Smooth muscle cell (in vitro differentiated cells): ENCODE measurements around the gene COL23A1. TPM values are rescaled to one million over a fixed set of nuclear protein-coding genes. Genes with fewer than 3 reads are reported as not detected.

Source experiments
- DNase-seq: peaks from one replicate; lab custom pipeline; 2025; ENCODE audit not compliant: unreplicated experiment; lab: John Stamatoyannopoulos, UW
- H2AFZ ChIP-seq: fragments of 200-600 bp; sonication (generic); 2 replicates; pipeline ENCODE4 v1.6.0; 2016; ENCODE audit warnings: antibody characterized with exemption, low read depth, mild to moderate bottlenecking
- H3F3A ChIP-seq: fragments of 200-600 bp; sonication (generic); 2 replicates; pipeline ENCODE4 v1.6.0; 2017; ENCODE audit warnings: antibody characterized with exemption, low read depth
- H3K27ac ChIP-seq: fragments of 200-600 bp; sonication (generic); 2 replicates; pipeline ENCODE4 v1.5.1; 2016; ENCODE audit warnings: low read depth, mild to moderate bottlenecking
- H3K27me3 ChIP-seq: fragments of 200-600 bp; sonication (generic); 2 replicates; pipeline ENCODE4 v1.6.1; 2016; ENCODE audit warnings: low read depth, mild to moderate bottlenecking
- H3K36me3 ChIP-seq: fragments of 200-600 bp; sonication (generic); 2 replicates; pipeline ENCODE4 v1.5.1; 2016; ENCODE audit warnings: low read depth
- H3K4me1 ChIP-seq: fragments of 200-600 bp; sonication (generic); 2 replicates; pipeline ENCODE4 v1.5.1; 2016; ENCODE audit warnings: low read depth
- H3K4me2 ChIP-seq: fragments of 200-600 bp; sonication (generic); 2 replicates; pipeline ENCODE4 v1.6.0; 2016; ENCODE audit warnings: mild to moderate bottlenecking
- H3K4me3 ChIP-seq: fragments of 200-600 bp; sonication (generic); 2 replicates; pipeline ENCODE4 v1.5.1; 2016; ENCODE audit warnings: mild to moderate bottlenecking
- H3K79me2 ChIP-seq: fragments of 200-600 bp; sonication (generic); 2 replicates; pipeline ENCODE4 v1.6.0; 2016; ENCODE audit warnings: low read depth, mild to moderate bottlenecking
- H3K9ac ChIP-seq: fragments of 200-600 bp; sonication (generic); 2 replicates; pipeline ENCODE4 v1.6.0; 2016; ENCODE audit warnings: low read depth
- H3K9me3 ChIP-seq: fragments of 200-600 bp; sonication (generic); replicated peaks from 2 replicates; pipeline ENCODE4 v1.5.1; 2016; ENCODE audit warnings: low read depth
- H4K20me1 ChIP-seq: fragments of 200-600 bp; sonication (generic); 2 replicates; pipeline ENCODE4 v1.6.0; 2016; ENCODE audit warnings: low read depth
- WGBS: methylation state at CpG from one replicate; pipeline ENCODE4 v1.1.7; 2016; ENCODE audit warnings: low lambda C conversion rate; 5-methylcytosine and 5-hydroxymethylcytosine counted together
- polyA plus RNA-seq: library from polyadenylated mRNA; unstranded; fragments of >200 nt; fragmentation: Nextera tagmentation; extraction: Ambion mirVana; gene quantifications from 2 replicates; pipeline ENCODE4 v1.2.1, GENCODE V29; 2016
- total RNA-seq: library from RNA; depleted of rRNA; stranded (reverse); fragments of >200 nt; gene quantifications from 2 replicates; pipeline ENCODE4 v1.2.3, GENCODE V29; 2014
- TF ChIP-seq, protein P1 (sequence below): fragments of 200-600 bp; sonication (generic); IDR thresholded peaks from 2 replicates; pipeline ENCODE4 v1.5.1; 2017; ENCODE audit warnings: borderline replicate concordance, mild to moderate bottlenecking, antibody characterized with exemption; ENCODE audit not compliant: insufficient read depth, poor library complexity, severe bottlenecking

Gene COL23A1
- total and polyA plus RNA-seq, 2 experiments from 2014 or later: 5.3 to 27.4 TPM

DNA sequence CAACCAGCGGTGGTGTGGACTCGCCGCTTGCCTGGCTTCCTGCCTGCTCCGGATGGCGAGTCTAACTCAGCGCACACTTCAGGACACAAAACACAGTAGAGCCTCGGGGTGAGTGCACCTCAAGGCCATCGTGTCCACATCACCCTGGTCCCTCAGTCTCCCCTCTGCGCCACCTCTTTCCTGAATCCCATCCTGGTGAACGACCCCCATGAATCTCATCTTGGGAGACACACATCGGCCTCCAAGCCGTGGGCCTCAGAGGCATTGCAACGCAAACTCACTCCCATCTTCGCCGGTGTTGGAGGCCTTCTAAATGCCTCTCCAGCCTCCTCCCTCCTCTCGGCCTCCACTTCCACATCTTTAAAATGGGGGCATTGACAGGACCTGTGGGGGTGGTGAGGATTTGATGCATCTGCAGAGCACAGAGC lies 124.3 kb downstream of the COL23A1 start:
- Histone ChIP-seq H4K20me1 (no peaks in the 10 kb centered on the region), H2AFZ (no peak overlapping the region), H3K9me3 (no peaks in the 10 kb centered on the region), H3K4me1 (peaks cover 6% of the 10 kb centered on the region), H3K36me3 (no peaks in the 10 kb centered on the region), H3K9ac (no peak overlapping the region), H3K79me2 (no peaks in the 10 kb centered on the region), H3K27ac (no peak overlapping the region), H3K4me2 (no peak overlapping the region), H3K27me3 (no peaks in the 10 kb centered on the region), H3K4me3 (no peak overlapping the region), H3F3A (no peaks in the 10 kb centered on the region)
- no peak for DNase-seq
- TF ChIP-seq, protein P1, sequence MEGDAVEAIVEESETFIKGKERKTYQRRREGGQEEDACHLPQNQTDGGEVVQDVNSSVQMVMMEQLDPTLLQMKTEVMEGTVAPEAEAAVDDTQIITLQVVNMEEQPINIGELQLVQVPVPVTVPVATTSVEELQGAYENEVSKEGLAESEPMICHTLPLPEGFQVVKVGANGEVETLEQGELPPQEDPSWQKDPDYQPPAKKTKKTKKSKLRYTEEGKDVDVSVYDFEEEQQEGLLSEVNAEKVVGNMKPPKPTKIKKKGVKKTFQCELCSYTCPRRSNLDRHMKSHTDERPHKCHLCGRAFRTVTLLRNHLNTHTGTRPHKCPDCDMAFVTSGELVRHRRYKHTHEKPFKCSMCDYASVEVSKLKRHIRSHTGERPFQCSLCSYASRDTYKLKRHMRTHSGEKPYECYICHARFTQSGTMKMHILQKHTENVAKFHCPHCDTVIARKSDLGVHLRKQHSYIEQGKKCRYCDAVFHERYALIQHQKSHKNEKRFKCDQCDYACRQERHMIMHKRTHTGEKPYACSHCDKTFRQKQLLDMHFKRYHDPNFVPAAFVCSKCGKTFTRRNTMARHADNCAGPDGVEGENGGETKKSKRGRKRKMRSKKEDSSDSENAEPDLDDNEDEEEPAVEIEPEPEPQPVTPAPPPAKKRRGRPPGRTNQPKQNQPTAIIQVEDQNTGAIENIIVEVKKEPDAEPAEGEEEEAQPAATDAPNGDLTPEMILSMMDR: no peak
- 91% methylated on average over 16 of the region's 16 CpGs for WGBS

DNA sequence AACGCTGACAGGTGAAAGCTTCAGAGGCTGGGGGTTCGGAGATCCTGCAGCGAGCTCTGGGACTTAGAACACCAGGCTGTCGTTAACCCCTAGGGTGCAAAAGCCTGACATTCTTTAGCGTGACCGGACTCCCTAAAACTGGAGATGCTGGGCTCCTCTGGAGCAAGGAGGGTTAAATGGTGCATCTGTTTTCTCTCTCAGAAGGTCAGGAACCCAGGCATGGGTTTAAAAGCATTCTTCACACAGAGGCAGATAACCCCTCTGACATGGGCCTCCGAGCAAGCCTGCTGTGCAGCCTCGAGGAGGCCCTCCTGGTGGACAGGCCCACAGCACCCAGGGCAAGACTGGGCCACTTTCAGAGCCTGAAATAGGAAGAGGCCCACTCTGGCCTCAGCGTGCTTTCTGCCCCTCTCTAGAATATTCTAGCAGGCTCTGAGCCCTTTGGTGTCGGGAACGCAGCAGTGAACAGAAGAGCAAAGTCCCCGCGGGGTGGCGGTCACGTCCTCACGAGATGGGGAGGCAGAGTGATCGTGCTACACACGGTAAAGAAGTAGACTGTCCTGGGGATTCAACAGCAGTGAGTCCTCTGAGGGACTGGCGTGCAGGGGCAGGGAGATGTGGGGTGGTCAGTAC lies 124.8 kb downstream of the COL23A1 start:
- no peak for DNase-seq
- Histone ChIP-seq H3K9me3 (no peaks in the 10 kb centered on the region), H3K4me3 (no peak overlapping the region), H3F3A (no peaks in the 10 kb centered on the region), H3K9ac (no peak overlapping the region), H3K79me2 (no peaks in the 10 kb centered on the region), H3K4me2 (no peak overlapping the region), H4K20me1 (no peaks in the 10 kb centered on the region), H3K36me3 (no peaks in the 10 kb centered on the region), H3K27ac (no peak overlapping the region), H2AFZ (no peak overlapping the region), H3K4me1 (peaks cover 6% of the 10 kb centered on the region), H3K27me3 (no peaks in the 10 kb centered on the region)
- TF ChIP-seq, protein P1: no peak
- 69% methylated on average over 19 of the region's 19 CpGs for WGBS

DNA sequence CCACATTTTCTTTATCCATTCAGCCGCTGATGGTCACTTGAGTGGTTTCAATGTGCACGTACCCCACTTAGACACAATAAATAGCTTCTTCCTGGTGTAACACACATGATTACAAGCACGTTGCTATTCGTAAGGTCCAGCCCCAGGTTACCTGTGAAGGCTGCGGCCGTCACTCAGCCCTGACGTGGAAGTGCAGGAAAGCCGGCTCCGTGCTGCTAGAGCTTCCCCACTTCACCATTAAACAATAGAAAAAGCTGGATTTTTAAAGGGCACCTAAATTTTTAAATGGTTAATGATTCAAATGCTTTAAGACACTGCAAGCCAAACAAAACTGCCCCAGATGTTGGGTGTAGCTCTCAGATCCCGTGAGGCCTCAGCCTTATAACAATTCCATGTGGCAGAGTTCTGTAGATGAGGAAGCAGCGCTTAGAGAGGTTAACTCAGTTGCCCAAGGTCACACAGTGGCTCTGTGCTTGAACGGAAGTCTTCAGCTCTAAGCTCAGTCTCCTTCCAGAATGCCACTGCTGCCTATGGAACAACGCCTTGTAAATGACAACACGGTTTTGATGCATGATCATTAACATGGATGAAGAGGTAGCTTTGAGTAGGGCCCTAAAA lies 125.7 kb downstream of the COL23A1 start:
- Histone ChIP-seq H3K4me3 (no peak overlapping the region), H3F3A (no peaks in the 10 kb centered on the region), H3K9ac (no peak overlapping the region), H3K79me2 (no peaks in the 10 kb centered on the region), H2AFZ (no peak overlapping the region), H3K9me3 (no peaks in the 10 kb centered on the region), H4K20me1 (no peaks in the 10 kb centered on the region), H3K4me1 (peaks cover 6% of the 10 kb centered on the region), H3K36me3 (no peaks in the 10 kb centered on the region), H3K27me3 (no peaks in the 10 kb centered on the region), H3K27ac (no peak overlapping the region), H3K4me2 (no peak overlapping the region)
- TF ChIP-seq, protein P1: no peak
- no peak for DNase-seq
- 69% methylated on average over 14 of the region's 14 CpGs for WGBS
